Tibial artery (tissue), 4 donors: ENCODE results near the gene GRPEL1.

Experiments
- DNase-seq, 2 donors: peaks; one replicate each; pipeline ENCODE4 v3.0.0-alpha.2; 2019
- H3K27ac ChIP-seq, 2 donors: fragments of 200-600 bp; sonication (generic) in 1 of 2; 1 replicate in 1 of 2; 2 replicates in 1 of 2; pipeline ENCODE4 v1.5.1; 2018 to 2019; ENCODE audit warnings: mild to moderate bottlenecking in 1 of 2
- H3K27me3 ChIP-seq, 2 donors: fragments of 200-600 bp; sonication (generic) in 1 of 2; one replicate each; pipeline versions ENCODE4 v1.5.1 to v1.6.0; 2016 to 2019
- H3K36me3 ChIP-seq, 3 donors: fragments of 200-600 bp; sonication (generic) in 2 of 3; one replicate each; pipeline ENCODE4 v1.5.1; 2016 to 2019; ENCODE audit warnings: mild to moderate bottlenecking in 2 of 3
- H3K4me1 ChIP-seq, 4 donors: fragments of 200-600 bp; sonication (generic) in 2 of 4; 1 replicate in 3 of 4; 2 replicates in 1 of 4; pipeline ENCODE4 v1.5.1; 2016 to 2019
- H3K4me3 ChIP-seq, 2 donors: fragments of 200-600 bp; sonication (generic) in 1 of 2; 1 replicate in 1 of 2; 2 replicates in 1 of 2; pipeline ENCODE4 v1.5.1; 2018 to 2019; ENCODE audit warnings: mild to moderate bottlenecking in 2 of 2
- H3K9me3 ChIP-seq, 3 donors: fragments of 200-600 bp; sonication (generic) in 1 of 3; one replicate each; pipeline ENCODE4 v1.5.1; 2016 to 2019
- CTCF ChIP-seq, 2 experiments: fragments of 200-600 bp in 1 of 2; fragments of 450-650 bp in 1 of 2; IDR thresholded peaks; one replicate each; pipeline ENCODE4 v1.5.1; 2017 to 2019; ENCODE audit warnings: antibody characterized with exemption in 2 of 2, mild to moderate bottlenecking in 1 of 2, moderate library complexity in 1 of 2
- intact Hi-C: fragments of 100-400 bp; cut with DNase I; formaldehyde crosslinking; loops from one replicate; pipeline ENCODE4 v1.15.0; 2023; ENCODE audit warnings: low total_unique reads

GRPEL1 gene

GRCh38 chr4:7073526-7074390 lies 5.9 kb upstream of the GRPEL1 start:
- H3K27me3 ChIP-seq: no peaks in the 10 kb centered on the region
- no peaks in the 10 kb centered on the region for H3K36me3 ChIP-seq
- no peak overlapping the region for H3K4me3 ChIP-seq
- DNase-seq: peak in 1 of 2 donors; percentile 54
- intact Hi-C loops: loop anchor here (5.0 to 10.0 kb wide), 2 partner anchors 101 to 359 kb away; partner anchors contain the start of gene BLOC1S4
- H3K27ac ChIP-seq: no peak overlapping the region
- H3K4me1 ChIP-seq: peaks cover 0 to 7% (median 5%) of the 10 kb centered on the region in 4 donors
- no peaks in the 10 kb centered on the region for H3K9me3 ChIP-seq
- TF ChIP-seq CTCF (IDR thresholded peaks at IDR 0.05): no peak

- Histone ChIP-seq H3K36me3 (no peaks in the 10 kb centered on the region), H3K4me1 (peaks cover 0 to 10% (median 6%) of the 10 kb centered on the region in 4 donors), H3K4me3 (no peak overlapping the region), H3K27ac (no peak overlapping the region), H3K27me3 (no peaks in the 10 kb centered on the region), H3K9me3 (no peaks in the 10 kb centered on the region)
- intact Hi-C loops: loop anchor here (5.0 to 10.0 kb wide), 2 partner anchors 101 to 358 kb away; partner anchors contain the start of gene BLOC1S4
- DNase-seq: peak in 1 of 2 donors; percentile 48
- TF ChIP-seq CTCF (IDR thresholded peaks at IDR 0.05): no peak
Observed at GRCh38 chr4:7073059-7073458, 5.2 kb upstream of the GRPEL1 start.

- no peaks in the 10 kb centered on the region for H3K36me3 ChIP-seq
- H3K9me3 ChIP-seq: no peaks in the 10 kb centered on the region
- TF ChIP-seq CTCF (IDR thresholded peaks at IDR 0.05): peak; percentile 96 to 98
- no peaks in the 10 kb centered on the region for H3K27me3 ChIP-seq
- DNase-seq: peak; percentile 75 to 86
- peaks cover 0 to 25% (median 19%) of the 10 kb centered on the region in 4 donors for H3K4me1 ChIP-seq
- no peak overlapping the region for H3K4me3 ChIP-seq
- no peak overlapping the region for H3K27ac ChIP-seq
- intact Hi-C loops: loop anchor here (5.0 to 10.0 kb wide), 2 partner anchors 99 to 356 kb away; partner anchors contain the start of gene BLOC1S4
Observed at GRCh38 chr4:7070729-7071511, 3.1 kb upstream of the GRPEL1 start.

- H3K36me3 ChIP-seq: peaks cover 2 to 8% (median 2%) of the 10 kb centered on the region in 3 donors
- peaks cover 0 to 30% (median 23%) of the 10 kb centered on the region in 4 donors for H3K4me1 ChIP-seq
- no peaks in the 10 kb centered on the region for H3K9me3 ChIP-seq
- TF ChIP-seq CTCF (IDR thresholded peaks at IDR 0.05): no peak
- H3K27ac ChIP-seq: peak overlapping the region; percentile 85 to 93
- peak in 1 of 2 donors; percentile 62 for DNase-seq
- intact Hi-C loops: loop anchor here (2.0 kb wide), 2 partner anchors 26 to 82 kb away; partner anchors contain the start of gene TADA2B
- no peaks in the 10 kb centered on the region for H3K27me3 ChIP-seq
- peak overlapping the region; percentile 67 to 90 for H3K4me3 ChIP-seq
Observed at GRCh38 chr4:7068883-7069282, 1.0 kb upstream of the GRPEL1 start.

GRCh38 chr4:7068279-7068842 lies 497 bp upstream of the GRPEL1 start:
- intact Hi-C loops: loop anchor here (2.0 kb wide), 2 partner anchors 26 to 82 kb away; partner anchors contain the start of gene TADA2B
- no peak for DNase-seq
- peaks cover 7 to 14% (median 8%) of the 10 kb centered on the region in 3 donors for H3K36me3 ChIP-seq
- no peaks in the 10 kb centered on the region for H3K27me3 ChIP-seq
- peaks cover 0 to 30% (median 23%) of the 10 kb centered on the region in 4 donors for H3K4me1 ChIP-seq
- H3K27ac ChIP-seq: peak overlapping the region; percentile 85 to 93
- H3K4me3 ChIP-seq: peak overlapping the region; percentile 67 to 90
- peak in 1 of 2 experiments; percentile 6 for TF ChIP-seq CTCF (IDR thresholded peaks at IDR 0.05)
- H3K9me3 ChIP-seq: no peaks in the 10 kb centered on the region
